Mesendoderm (in vitro differentiated cells): ENCODE data around the gene GTF3C1.
"Not testable (repeated sequence)": the region's sequence is repeated elsewhere in the genome, so short reads cannot be mapped to it uniquely, and the experiment has no call there.

Experiments
- DNase-seq: peaks from one replicate; pipeline ENCODE4 v3.0.0; 2013
- H2AK5ac ChIP-seq: 2 replicates; pipeline ENCODE4 v1.6.1; 2013; ENCODE audit warnings: low read length, inconsistent platforms
- H2BK120ac ChIP-seq: 2 replicates; pipeline ENCODE4 v1.6.1; 2013; ENCODE audit warnings: low read depth, mild to moderate bottlenecking, low read length, moderate library complexity, mixed read lengths
- H2BK15ac ChIP-seq: replicated peaks from 2 replicates; pipeline ENCODE4 v1.6.1; 2013; ENCODE audit warnings: low read depth, mild to moderate bottlenecking, moderate library complexity
- H2BK5ac ChIP-seq: 2 replicates; pipeline ENCODE4 v1.6.1; 2013; ENCODE audit warnings: low read length, inconsistent platforms
- H3K18ac ChIP-seq: 2 replicates; pipeline ENCODE4 v1.6.1; 2013; ENCODE audit warnings: mild to moderate bottlenecking, low read length, mixed read lengths
- H3K23ac ChIP-seq: one replicate; pipeline ENCODE4 v1.6.1; 2013; ENCODE audit warnings: low read length
- H3K27ac ChIP-seq: 2 replicates; pipeline ENCODE4 v1.5.1; 2013; ENCODE audit warnings: low read depth, mild to moderate bottlenecking, inconsistent platforms, low read length, moderate library complexity
- H3K27me3 ChIP-seq: 2 replicates; pipeline ENCODE4 v1.6.1; 2013; ENCODE audit warnings: low read length, control low read depth, mild to moderate bottlenecking, inconsistent platforms; ENCODE audit not compliant: insufficient read depth, poor library complexity
- H3K36me3 ChIP-seq: 2 replicates; pipeline ENCODE4 v1.6.1; 2013; ENCODE audit warnings: low read length, inconsistent platforms; ENCODE audit not compliant: control insufficient read depth, insufficient read depth
- H3K4ac ChIP-seq: one replicate; pipeline ENCODE4 v1.6.1; 2013; ENCODE audit warnings: low read depth, mild to moderate bottlenecking, low read length, moderate library complexity
- H3K4me1 ChIP-seq: 2 replicates; pipeline ENCODE4 v1.6.1; 2013; ENCODE audit warnings: low read depth, low read length, inconsistent platforms; ENCODE audit not compliant: control insufficient read depth
- H3K4me2 ChIP-seq: 2 replicates; pipeline ENCODE4 v1.6.1; 2013; ENCODE audit warnings: low read length
- H3K4me3 ChIP-seq: 2 replicates; pipeline ENCODE4 v1.5.1; 2013; ENCODE audit warnings: mild to moderate bottlenecking, low read length
- H3K56ac ChIP-seq: one replicate; pipeline ENCODE4 v1.6.1; 2013; ENCODE audit warnings: low read length
- H3K79me1 ChIP-seq: 2 replicates; pipeline ENCODE4 v1.6.1; 2013; ENCODE audit warnings: low read length, inconsistent platforms
- H3K79me2 ChIP-seq: 2 replicates; pipeline ENCODE4 v1.6.1; 2013; ENCODE audit warnings: mild to moderate bottlenecking, low read length; ENCODE audit not compliant: control insufficient read depth, insufficient read depth
- H3K9ac ChIP-seq: 2 replicates; pipeline ENCODE4 v1.6.1; 2013; ENCODE audit warnings: low read length, inconsistent platforms
- H4K5ac ChIP-seq: one replicate; pipeline ENCODE4 v1.6.1; 2013; ENCODE audit warnings: low read length
- H4K8ac ChIP-seq: one replicate; pipeline ENCODE4 v1.6.1; 2013; ENCODE audit warnings: low read depth, mild to moderate bottlenecking, control low read depth, low read length, moderate library complexity
- WGBS: extraction: QIAGEN DNeasy Blood & Tissue Kit; methylation state at CpG from one replicate; pipeline ENCODE4 v1.1.7; 2013; ENCODE audit warnings: low lambda C conversion rate, missing lambda C conversion rate; ENCODE audit not compliant: insufficient coverage; ENCODE audit errors: extremely low coverage; 5-methylcytosine and 5-hydroxymethylcytosine counted together

GTF3C1 gene

DNA sequence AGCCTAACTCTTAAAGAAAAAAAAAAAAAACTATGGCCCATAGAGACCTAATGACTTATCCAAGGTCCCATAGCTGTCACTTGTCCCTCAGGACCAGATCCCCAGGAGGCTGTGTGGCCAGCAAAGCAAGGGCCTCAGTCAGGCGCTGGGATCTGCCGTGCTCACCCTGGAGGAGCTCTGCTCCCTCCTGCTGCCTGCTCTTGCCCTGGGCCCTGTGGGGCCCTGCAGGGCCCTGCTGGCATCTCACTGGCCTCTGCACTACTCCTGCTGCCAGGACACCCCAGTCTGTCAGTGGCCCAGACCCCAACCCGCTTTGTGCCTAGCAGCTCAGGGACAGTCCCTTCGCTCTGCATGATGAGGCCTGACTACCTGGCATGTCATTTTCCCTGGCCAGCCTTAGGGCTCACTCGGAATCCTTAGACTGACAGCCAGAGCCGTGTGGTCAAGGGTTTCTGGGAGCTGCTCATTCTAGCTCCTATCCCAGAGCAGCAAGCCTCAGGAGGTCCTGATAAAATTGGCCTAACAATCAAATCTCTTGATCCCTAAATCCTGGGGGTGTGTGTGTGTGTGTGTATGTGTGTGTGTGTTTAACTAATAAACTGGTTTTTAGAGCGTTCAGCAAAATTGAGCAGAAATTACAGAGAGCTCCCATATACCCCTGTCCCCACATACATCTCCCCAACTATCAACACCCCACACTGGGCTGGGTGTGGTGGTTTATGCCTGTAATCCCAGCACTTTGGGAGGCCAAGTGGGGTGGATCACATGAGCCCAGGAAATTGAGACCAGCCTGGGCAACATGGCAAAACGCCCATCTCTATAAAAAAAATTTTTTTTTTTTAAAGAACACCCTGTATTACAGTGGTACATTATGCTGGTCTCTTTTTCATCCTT lies 22.0 kb upstream of the GTF3C1 start:
- Histone ChIP-seq H3K18ac (no peak overlapping the region), H4K5ac (no peak overlapping the region), H2BK120ac (no peak overlapping the region), H2BK5ac (no peak overlapping the region), H2AK5ac (no peak overlapping the region), H4K8ac (no peak overlapping the region), H3K36me3 (no peaks in the 10 kb centered on the region), H3K27ac (no peak overlapping the region), H3K79me2 (no peaks in the 10 kb centered on the region), H3K4me3 (no peak overlapping the region), H3K79me1 (no peaks in the 10 kb centered on the region), H3K56ac (no peak overlapping the region), H3K4me1 (no peaks in the 10 kb centered on the region), H3K9ac (no peak overlapping the region), H2BK15ac (no peak overlapping the region), H3K4me2 (no peak overlapping the region), H3K23ac (no peak overlapping the region), H3K4ac (no peak overlapping the region), H3K27me3 (no peaks in the 10 kb centered on the region)
- no CpG with 5 or more reads among the region's 8 CpGs for WGBS
- peak; percentile 39 for DNase-seq

DNA sequence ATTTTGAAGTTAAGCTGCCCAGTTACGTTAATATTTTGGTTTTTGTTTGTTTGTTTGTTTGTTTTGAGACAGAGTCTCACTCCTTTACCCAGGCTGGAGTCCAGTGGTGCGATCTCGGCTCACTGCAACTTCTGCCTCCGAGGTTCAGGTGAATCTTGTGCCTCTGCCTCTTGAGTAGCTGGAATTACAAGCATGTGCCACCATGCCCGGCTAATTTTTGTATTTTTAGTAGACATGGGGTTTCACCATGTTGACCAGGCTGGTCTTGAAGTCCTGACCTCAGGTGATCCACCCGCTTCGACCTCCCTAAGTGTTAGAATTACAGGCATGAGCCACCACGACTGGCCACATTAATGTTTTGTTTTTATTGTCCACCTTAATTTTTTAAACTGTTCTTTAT lies 21.3 kb upstream of the GTF3C1 start:
- H2BK120ac ChIP-seq, H3K4me1 ChIP-seq, H3K4me2 ChIP-seq, H2BK15ac ChIP-seq, H4K8ac ChIP-seq, H3K36me3 ChIP-seq, H3K27ac ChIP-seq, H3K4me3 ChIP-seq, H2BK5ac ChIP-seq, H3K79me1 ChIP-seq, H3K56ac ChIP-seq, H3K79me2 ChIP-seq, H3K18ac ChIP-seq, H2AK5ac ChIP-seq, H3K27me3 ChIP-seq, H3K9ac ChIP-seq, H3K23ac ChIP-seq, DNase-seq, H3K4ac ChIP-seq, H4K5ac ChIP-seq: not testable (repeated sequence)
- WGBS = no CpG with 5 or more reads among the region's 8 CpGs

DNA sequence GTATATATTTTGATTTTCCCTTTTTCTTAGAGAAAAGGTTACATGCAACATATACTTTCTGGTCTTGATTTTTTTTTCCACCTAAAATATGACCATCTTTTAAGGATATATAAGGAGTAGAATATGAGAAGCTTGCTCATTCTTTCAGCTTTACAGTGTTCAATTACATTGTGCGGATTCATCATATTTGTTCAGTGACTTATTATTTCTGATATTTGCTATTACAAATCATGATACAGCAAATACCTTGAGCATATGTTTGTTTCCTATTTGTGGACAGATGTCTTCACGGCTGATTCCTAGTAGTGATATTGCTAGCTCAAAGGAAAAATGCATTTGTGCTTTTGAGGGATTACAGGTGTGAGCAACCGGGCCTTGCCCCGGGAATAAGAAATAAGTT lies 18.4 kb upstream of the GTF3C1 start:
- no CpG with 5 or more reads among the region's 4 CpGs for WGBS
- H3K4me3 ChIP-seq = no peak overlapping the region
- no peak overlapping the region for H2AK5ac ChIP-seq
- no peak overlapping the region for H2BK120ac ChIP-seq
- H3K23ac ChIP-seq = no peak overlapping the region
- H3K9ac ChIP-seq = no peak overlapping the region
- no peak overlapping the region for H2BK15ac ChIP-seq
- H3K36me3 ChIP-seq = no peaks in the 10 kb centered on the region
- no peak overlapping the region for H4K5ac ChIP-seq
- no peak overlapping the region for H2BK5ac ChIP-seq
- no peak for DNase-seq
- H3K18ac ChIP-seq = no peak overlapping the region
- no peaks in the 10 kb centered on the region for H3K79me2 ChIP-seq
- H3K4ac ChIP-seq = no peak overlapping the region
- no peaks in the 10 kb centered on the region for H3K27me3 ChIP-seq
- no peak overlapping the region for H3K56ac ChIP-seq
- no peak overlapping the region for H4K8ac ChIP-seq
- no peaks in the 10 kb centered on the region for H3K4me1 ChIP-seq
- no peaks in the 10 kb centered on the region for H3K79me1 ChIP-seq
- H3K4me2 ChIP-seq = no peak overlapping the region
- no peak overlapping the region for H3K27ac ChIP-seq

DNA sequence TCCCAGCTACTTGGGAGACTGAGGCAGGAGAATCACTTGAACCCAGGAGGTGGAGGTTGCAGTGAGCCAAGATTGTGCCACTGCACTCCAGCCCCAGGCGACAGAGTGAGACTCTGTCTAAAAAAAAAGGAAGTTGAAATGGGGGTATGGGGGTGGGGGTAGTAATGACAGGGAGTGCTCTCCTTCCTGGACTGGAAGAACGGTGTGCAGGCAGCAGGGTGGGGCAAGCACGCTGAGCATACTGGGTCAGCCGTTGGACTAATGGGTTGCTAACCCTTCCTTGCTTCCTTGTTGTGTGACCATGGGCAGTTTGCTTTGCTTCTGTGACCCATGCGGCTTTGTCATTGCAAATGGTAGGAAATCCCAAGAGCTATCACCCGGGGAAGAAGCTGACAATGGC lies 16.7 kb upstream of the GTF3C1 start:
- Histone ChIP-seq H3K36me3 (no peaks in the 10 kb centered on the region), H3K9ac (no peak overlapping the region), H3K4me3 (no peak overlapping the region), H3K4me2 (no peak overlapping the region), H3K79me2 (no peaks in the 10 kb centered on the region), H3K23ac (no peak overlapping the region), H2AK5ac (no peak overlapping the region), H3K4me1 (no peaks in the 10 kb centered on the region), H3K18ac (no peak overlapping the region), H3K79me1 (no peaks in the 10 kb centered on the region), H2BK15ac (no peak overlapping the region), H4K5ac (no peak overlapping the region), H4K8ac (no peak overlapping the region), H2BK5ac (no peak overlapping the region), H3K27me3 (no peaks in the 10 kb centered on the region), H3K4ac (no peak overlapping the region), H2BK120ac (no peak overlapping the region), H3K27ac (no peak overlapping the region), H3K56ac (no peak overlapping the region)
- WGBS = no CpG with 5 or more reads among the region's 6 CpGs
- no peak for DNase-seq

DNA sequence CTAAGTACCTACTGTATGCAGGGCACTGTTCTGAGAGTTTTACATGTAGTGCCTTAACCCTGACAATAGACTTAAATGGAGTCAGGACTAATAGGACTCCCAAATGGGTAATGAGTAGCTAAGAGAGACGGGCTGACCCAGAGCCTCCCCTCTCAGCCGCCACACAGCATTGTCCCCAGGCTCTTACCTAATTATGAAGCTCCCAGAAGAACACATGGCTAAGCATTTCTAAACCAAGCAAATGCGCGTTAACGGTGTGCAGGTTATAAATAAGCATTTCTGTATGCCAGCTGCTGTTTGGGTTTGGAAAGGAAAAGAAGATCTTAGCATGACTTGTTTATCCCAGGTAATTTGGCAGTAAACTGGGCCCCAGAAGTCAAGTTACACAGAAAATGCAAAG lies 14.5 kb upstream of the GTF3C1 start:
- Histone ChIP-seq H3K4me3 (no peak overlapping the region), H4K5ac (no peak overlapping the region), H2BK5ac (no peak overlapping the region), H3K56ac (no peak overlapping the region), H3K9ac (no peak overlapping the region), H2BK120ac (no peak overlapping the region), H3K4me2 (no peak overlapping the region), H4K8ac (no peak overlapping the region), H3K79me2 (no peaks in the 10 kb centered on the region), H3K27me3 (no peaks in the 10 kb centered on the region), H3K4ac (no peak overlapping the region), H3K27ac (no peak overlapping the region), H3K36me3 (no peaks in the 10 kb centered on the region), H3K23ac (no peak overlapping the region), H3K4me1 (no peaks in the 10 kb centered on the region), H2AK5ac (no peak overlapping the region), H3K79me1 (peaks cover 2% of the 10 kb centered on the region), H3K18ac (no peak overlapping the region), H2BK15ac (no peak overlapping the region)
- no peak for DNase-seq
- no CpG with 5 or more reads among the region's 5 CpGs for WGBS

DNA sequence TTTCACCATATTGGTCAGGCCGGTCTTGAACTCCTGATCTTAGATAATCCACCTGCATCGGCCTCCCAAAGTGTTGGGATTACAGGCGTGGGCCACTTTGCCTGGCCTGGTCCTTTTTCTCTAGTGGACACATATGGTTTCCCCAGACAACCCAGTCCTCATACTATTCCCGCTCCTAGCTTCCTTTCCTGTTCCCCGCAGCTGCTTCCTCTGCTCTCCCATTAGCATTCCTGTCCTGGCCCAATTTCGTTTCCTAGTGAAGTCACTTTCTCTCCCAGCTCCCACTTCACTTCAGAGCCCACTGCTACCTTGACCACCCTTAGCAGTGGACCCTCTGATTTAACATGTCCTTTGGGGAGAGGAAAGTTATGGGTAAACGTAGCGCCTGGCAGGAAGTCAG lies 11.5 kb upstream of the GTF3C1 start:
- Histone ChIP-seq H3K79me2 (no peaks in the 10 kb centered on the region), H3K79me1 (peaks cover 7% of the 10 kb centered on the region), H2BK5ac (no peak overlapping the region), H3K23ac (no peak overlapping the region), H2BK120ac (no peak overlapping the region), H3K4ac (no peak overlapping the region), H3K18ac (no peak overlapping the region), H3K4me1 (no peaks in the 10 kb centered on the region), H3K27ac (no peak overlapping the region), H2BK15ac (no peak overlapping the region), H4K5ac (no peak overlapping the region), H3K4me2 (no peak overlapping the region), H3K56ac (no peak overlapping the region), H3K36me3 (no peaks in the 10 kb centered on the region), H2AK5ac (no peak overlapping the region), H3K4me3 (no peak overlapping the region), H3K27me3 (no peaks in the 10 kb centered on the region), H3K9ac (no peak overlapping the region), H4K8ac (no peak overlapping the region)
- WGBS = no CpG with 5 or more reads among the region's 8 CpGs
- DNase-seq = no peak
